ENCODE measurements around the gene MEIOC.
"Not testable (repeated sequence)": the region's sequence is repeated elsewhere in the genome, so short reads cannot be mapped to it uniquely, and the experiment has no call there.

MEIOC gene

GRCh38 chr17:44663095-44663494 lies 6.8 kb downstream of the MEIOC start:
- no peak overlapping the region for H3K4me3 ChIP-seq (ENCODE audit: low read depth, low read length)
- DNase-seq (ENCODE audit: low read depth), result no peak
- no peak for TF ChIP-seq CTCF (IDR thresholded peaks at IDR 0.05; ENCODE audit: insufficient read depth, low read depth, low read length, missing control alignments)

- no peak overlapping the region for H3K4me3 ChIP-seq (ENCODE audit: low read depth, low read length)
- no peak for TF ChIP-seq CTCF (IDR thresholded peaks at IDR 0.05; ENCODE audit: insufficient read depth, low read depth, low read length, missing control alignments)
- DNase-seq (ENCODE audit: low read depth), result no peak
Measured at GRCh38 chr17:44664867-44665266, 8.6 kb downstream of the MEIOC start.

GRCh38 chr17:44666006-44666405 lies 9.7 kb downstream of the MEIOC start:
- no peak overlapping the region for H3K4me3 ChIP-seq (ENCODE audit: low read depth, low read length)
- no peak for TF ChIP-seq CTCF (IDR thresholded peaks at IDR 0.05; ENCODE audit: insufficient read depth, low read depth, low read length, missing control alignments)
- DNase-seq (ENCODE audit: low read depth), result no peak

- DNase-seq (ENCODE audit: low read depth), result peak; percentile 20
- no peak overlapping the region for H3K4me3 ChIP-seq (ENCODE audit: low read depth, low read length)
- TF ChIP-seq CTCF (IDR thresholded peaks at IDR 0.05; ENCODE audit: insufficient read depth, low read depth, low read length, missing control alignments), result peak; percentile 37
Measured at GRCh38 chr17:44672479-44673093, 16.3 kb downstream of the MEIOC start.

GRCh38 chr17:44673893-44674292 lies 17.6 kb downstream of the MEIOC start:
- no peak for DNase-seq (ENCODE audit: low read depth)
- TF ChIP-seq CTCF (IDR thresholded peaks at IDR 0.05; ENCODE audit: insufficient read depth, low read depth, low read length, missing control alignments), result no peak
- H3K4me3 ChIP-seq (ENCODE audit: low read depth, low read length), result no peak overlapping the region

GRCh38 chr17:44677136-44677535 lies 20.9 kb downstream of the MEIOC start:
- TF ChIP-seq CTCF (IDR thresholded peaks at IDR 0.05; ENCODE audit: insufficient read depth, low read depth, low read length, missing control alignments), result no peak
- no peak for DNase-seq (ENCODE audit: low read depth)

GRCh38 chr17:44683303-44683702 lies 27.0 kb downstream of the MEIOC start:
- H3K4me3 ChIP-seq (ENCODE audit: low read depth, low read length), result not testable (repeated sequence)

More at GRCh38 chr17:44677136-44677535, 20.9 kb downstream of the MEIOC start:
- H3K4me3 ChIP-seq (ENCODE audit: low read depth, low read length), result no peak overlapping the region

More at GRCh38 chr17:44683303-44683702, 27.0 kb downstream of the MEIOC start:
- not testable (repeated sequence) for DNase-seq (ENCODE audit: low read depth)

All from GM12865 (cell line).